Measurements from ENCODE around the gene GRIN1.

DNA sequence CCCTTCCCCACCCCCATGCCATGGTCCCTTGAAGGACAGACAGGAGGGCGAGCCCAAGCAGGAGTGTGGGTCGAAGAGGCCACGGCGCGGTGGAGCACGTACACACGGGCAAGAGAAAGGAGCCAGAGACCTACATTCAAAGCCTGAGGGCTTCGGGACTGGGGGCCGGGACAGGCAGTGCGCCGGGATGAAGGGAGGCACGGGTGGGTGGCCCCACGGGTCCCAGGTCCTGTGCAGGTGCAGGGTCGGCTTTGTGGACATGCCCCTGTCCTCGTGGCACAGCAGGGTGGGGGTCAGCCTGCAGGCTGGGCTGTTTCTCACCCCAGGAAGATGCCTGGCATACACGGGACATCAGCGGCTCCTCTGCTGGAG lies 21.1 kb downstream of the GRIN1 start:
- TF ChIP-seq POLR2A (IDR thresholded peaks at IDR 0.05; ENCODE audit: low read length), result no peak
- TF ChIP-seq GATA1 (IDR thresholded peaks at IDR 0.05; ENCODE audit: low read depth, low read length), result no peak
